NCI-H82 treated with DMSO at 0.1 percent for 48 hours (cell line): ENCODE measurements around the gene NRSN2.

Experiments used
- DNase-seq: peaks from one replicate; lab custom pipeline; 2025; ENCODE audit not compliant: unreplicated experiment; lab: John Stamatoyannopoulos, UW

The NRSN2 gene

GRCh38 chr20:346640-347316, at the start of gene NRSN2:
Gene NRSN2, plus strand, starts transcription at chr20:347111. Its CDS starts 2,533 bp downstream, at chr20:349644.
- DNase-seq = peak; percentile 93

GRCh38 chr20:297925-298775, 48.8 kb upstream of the NRSN2 start:
- no peak for DNase-seq

GRCh38 chr20:298776-299391, 48.0 kb upstream of the NRSN2 start:
- no peak for DNase-seq

- no peak for DNase-seq
These were observed 46.4 kb upstream of the NRSN2 start for GRCh38 chr20:300345-300990.

GRCh38 chr20:301886-302848, 44.7 kb upstream of the NRSN2 start:
- no peak for DNase-seq

- no peak for DNase-seq
These were observed 41.2 kb upstream of the NRSN2 start for GRCh38 chr20:305745-306144.

GRCh38 chr20:308427-309038, 38.4 kb upstream of the NRSN2 start:
- no peak for DNase-seq

GRCh38 chr20:309306-309840, 37.5 kb upstream of the NRSN2 start:
- DNase-seq = no peak

- DNase-seq = no peak
These were observed 36.9 kb upstream of the NRSN2 start for GRCh38 chr20:309841-310644.

- DNase-seq = no peak
These were observed 36.3 kb upstream of the NRSN2 start for GRCh38 chr20:310645-311044.

- DNase-seq = no peak
These were observed 35.3 kb upstream of the NRSN2 start for GRCh38 chr20:311609-312008.

GRCh38 chr20:312067-312466, 34.8 kb upstream of the NRSN2 start:
- no peak for DNase-seq

GRCh38 chr20:312866-313265, 34.0 kb upstream of the NRSN2 start:
- no peak for DNase-seq

GRCh38 chr20:313402-313801, 33.5 kb upstream of the NRSN2 start:
- DNase-seq = no peak

- DNase-seq = no peak
These were observed 33.0 kb upstream of the NRSN2 start for GRCh38 chr20:313948-314347.

GRCh38 chr20:316316-317068, 30.4 kb upstream of the NRSN2 start:
- DNase-seq = peak; percentile 80

GRCh38 chr20:324177-325044, 22.5 kb upstream of the NRSN2 start:
- DNase-seq = peak; percentile 89
